AG04450 (cell line): ENCODE data around the gene ARHGAP45. TPM values are rescaled to one million over a fixed set of nuclear protein-coding genes. Genes with fewer than 3 reads are reported as not detected.

Experiments
- CTCF ChIA-PET: fragments of 300-600, 350-600 bp; formaldehyde crosslinking; extraction: SDS; loops from one replicate; lab custom pipeline; 2022; ENCODE audit warnings: antibody characterized with exemption, inconsistent platforms; lab: Charles Lee
- POLR2A ChIA-PET: fragments of 350-600 bp; formaldehyde crosslinking; extraction: SDS; loops from one replicate; lab custom pipeline; 2021; ENCODE audit warnings: antibody characterized with exemption, inconsistent platforms; lab: Yijun Ruan, JAX
- DNase-seq: peaks from one replicate; pipeline ENCODE4 v3.0.0-alpha.2; 2011; ENCODE audit warnings: low read depth, low spot score
- H3K27ac ChIP-seq: one replicate; pipeline ENCODE4 v1.5.1; 2012; ENCODE audit warnings: low read depth, low read length, control low read depth
- H3K27me3 ChIP-seq: one replicate; pipeline ENCODE4 v1.6.0; 2012; ENCODE audit warnings: low read length; ENCODE audit not compliant: control insufficient read depth, insufficient read depth
- H3K4me3 ChIP-seq: 2 replicates; pipeline ENCODE4 v1.5.1; 2011; ENCODE audit warnings: mild to moderate bottlenecking, low read depth, low read length, control low read depth
- H3K9me3 ChIP-seq: 2 replicates; pipeline ENCODE4 v1.5.1; 2012; ENCODE audit warnings: low read length; ENCODE audit not compliant: control insufficient read depth, insufficient read depth
- polyA plus RNA-seq: library from polyadenylated mRNA; depleted of rRNA; stranded (reverse); fragments of >200 nt; gene quantifications from 2 replicates; pipeline ENCODE4 v1.2.3, GENCODE V29; 2011
- TF ChIP-seq, protein P1 (sequence below): IDR thresholded peaks from 2 replicates; pipeline ENCODE4 v1.5.1; 2011; ENCODE audit warnings: low read depth, low read length, control low read depth, inconsistent platforms

Gene ARHGAP45
- polyA plus RNA-seq, 1 experiment: 0.36 TPM

DNA sequence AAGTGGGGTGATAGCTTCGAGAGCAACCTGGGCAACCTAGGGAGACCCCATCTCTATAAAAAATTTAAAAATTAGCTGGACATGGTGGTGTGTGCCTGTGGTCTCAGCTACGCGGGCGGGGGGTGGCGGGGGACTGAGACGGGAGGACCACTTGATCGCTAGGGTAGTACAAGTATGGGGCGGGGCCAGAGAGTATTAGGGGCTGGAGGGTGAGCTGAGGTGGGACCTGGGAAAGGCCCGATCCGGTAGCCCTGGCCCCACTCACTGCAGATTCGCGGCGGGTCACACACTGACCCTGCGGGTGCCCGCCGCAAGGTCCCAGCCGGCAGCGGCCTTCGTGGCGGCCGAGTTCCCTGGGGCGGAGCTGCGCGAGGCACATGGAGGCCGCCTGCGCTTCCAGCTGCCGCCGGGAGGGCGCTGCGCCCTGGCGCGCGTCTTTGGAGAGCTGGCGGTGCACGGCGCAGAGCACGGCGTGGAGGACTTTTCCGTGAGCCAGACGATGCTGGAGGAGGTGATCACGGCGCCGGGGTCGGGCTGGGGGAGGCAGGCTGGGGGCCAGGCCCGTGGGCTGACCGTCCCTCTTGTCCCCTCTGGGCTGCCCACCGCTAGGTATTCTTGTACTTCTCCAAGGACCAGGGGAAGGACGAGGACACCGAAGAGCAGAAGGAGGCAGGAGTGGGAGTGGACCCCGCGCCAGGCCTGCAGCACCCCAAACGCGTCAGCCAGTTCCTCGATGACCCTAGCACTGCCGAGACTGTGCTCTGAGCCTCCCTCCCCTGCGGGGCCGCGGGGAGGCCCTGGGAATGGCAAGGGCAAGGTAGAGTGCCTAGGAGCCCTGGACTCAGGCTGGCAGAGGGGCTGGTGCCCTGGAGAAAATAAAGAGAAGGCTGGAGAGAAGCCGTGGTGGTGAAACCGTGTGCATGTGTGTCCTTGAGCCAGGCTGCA, 2.0 kb upstream of the ARHGAP45 start:
- DNase-seq: no peak
- ChIA-PET POLR2A (interaction anchor here (1.0 kb wide), 2 partner anchors 11 to 20 kb away, joined by 3 to 5 read pairs; no protein-coding TSS in a partner anchor), CTCF (interaction anchor here (0.6 to 1.1 kb wide), 4 partner anchors 11 to 130 kb away, joined by 3 to 6 read pairs (median 4); no protein-coding TSS in a partner anchor)
- TF ChIP-seq, protein P1, sequence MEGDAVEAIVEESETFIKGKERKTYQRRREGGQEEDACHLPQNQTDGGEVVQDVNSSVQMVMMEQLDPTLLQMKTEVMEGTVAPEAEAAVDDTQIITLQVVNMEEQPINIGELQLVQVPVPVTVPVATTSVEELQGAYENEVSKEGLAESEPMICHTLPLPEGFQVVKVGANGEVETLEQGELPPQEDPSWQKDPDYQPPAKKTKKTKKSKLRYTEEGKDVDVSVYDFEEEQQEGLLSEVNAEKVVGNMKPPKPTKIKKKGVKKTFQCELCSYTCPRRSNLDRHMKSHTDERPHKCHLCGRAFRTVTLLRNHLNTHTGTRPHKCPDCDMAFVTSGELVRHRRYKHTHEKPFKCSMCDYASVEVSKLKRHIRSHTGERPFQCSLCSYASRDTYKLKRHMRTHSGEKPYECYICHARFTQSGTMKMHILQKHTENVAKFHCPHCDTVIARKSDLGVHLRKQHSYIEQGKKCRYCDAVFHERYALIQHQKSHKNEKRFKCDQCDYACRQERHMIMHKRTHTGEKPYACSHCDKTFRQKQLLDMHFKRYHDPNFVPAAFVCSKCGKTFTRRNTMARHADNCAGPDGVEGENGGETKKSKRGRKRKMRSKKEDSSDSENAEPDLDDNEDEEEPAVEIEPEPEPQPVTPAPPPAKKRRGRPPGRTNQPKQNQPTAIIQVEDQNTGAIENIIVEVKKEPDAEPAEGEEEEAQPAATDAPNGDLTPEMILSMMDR: peak; percentile 68
- Histone ChIP-seq H3K4me3 (no peak overlapping the region), H3K27ac (no peak overlapping the region), H3K27me3 (peaks cover 22% of the 10 kb centered on the region), H3K9me3 (peaks cover 33% of the 10 kb centered on the region; the same call in 1 of the 2 replicates)

DNA sequence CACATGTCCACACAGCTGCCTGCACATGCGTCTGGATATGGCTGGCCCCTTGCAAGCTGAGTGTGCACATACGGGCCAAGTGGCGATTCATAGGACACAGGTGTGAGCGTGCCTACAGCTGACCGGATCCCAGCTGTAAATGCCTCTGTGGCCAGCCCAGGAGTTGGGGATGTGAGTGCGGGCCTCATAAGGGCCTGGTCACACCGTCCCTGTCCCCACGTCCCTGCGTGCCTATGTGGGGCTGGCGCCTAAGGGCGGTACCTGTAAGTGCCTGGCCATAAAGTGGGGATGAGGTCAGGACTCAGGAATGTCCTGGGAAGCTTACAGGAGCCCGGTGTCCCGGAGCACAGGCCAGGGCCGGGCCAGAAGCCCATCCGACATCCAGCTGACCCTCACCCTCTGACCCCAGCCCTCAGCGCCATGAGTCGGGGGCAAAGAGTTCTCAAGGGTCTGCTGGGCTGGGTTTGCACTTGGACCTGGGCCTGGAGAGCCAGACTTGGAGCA, 1.3 kb upstream of the ARHGAP45 start:
- no peak for DNase-seq
- TF ChIP-seq, protein P1: no peak
- ChIA-PET POLR2A (no interaction called here), CTCF (interaction anchor here (0.7 kb wide), 1 partner anchor 129 kb away, joined by 6 read pairs; no protein-coding TSS in a partner anchor)
- H3K4me3 ChIP-seq: no peak overlapping the region
- H3K9me3 ChIP-seq: peaks cover 31% of the 10 kb centered on the region; the same call in 1 of the 2 replicates
- no peak overlapping the region for H3K27ac ChIP-seq
- H3K27me3 ChIP-seq: peaks cover 26% of the 10 kb centered on the region

DNA sequence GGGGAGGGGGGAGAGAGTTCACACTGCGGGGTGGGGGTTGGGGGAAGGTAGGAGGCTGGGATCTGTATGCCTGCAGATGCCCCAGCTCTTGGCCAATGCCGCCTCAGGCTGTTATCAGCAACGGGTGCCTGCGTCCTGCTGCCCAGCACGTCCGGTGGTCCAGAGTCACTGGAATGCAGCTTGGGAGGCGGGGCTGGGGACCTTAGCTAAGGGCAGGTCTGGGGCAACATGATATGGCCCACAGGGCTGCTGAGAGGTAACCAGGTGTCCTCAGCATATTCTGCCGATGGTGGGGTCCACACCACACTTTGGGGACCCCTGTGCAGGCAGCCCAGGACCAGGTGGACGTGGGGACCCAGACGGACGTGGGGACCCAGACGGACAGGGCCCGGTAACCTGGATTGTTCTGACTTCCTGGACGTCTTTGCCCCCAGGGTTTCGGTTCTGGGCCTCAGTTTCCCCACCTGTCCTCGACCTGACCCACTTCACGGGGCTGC, 668 bp upstream of the ARHGAP45 start:
- no peak overlapping the region for H3K4me3 ChIP-seq
- ChIA-PET CTCF (no interaction called here), POLR2A (no interaction called here)
- H3K27ac ChIP-seq: no peak overlapping the region
- peaks cover 31% of the 10 kb centered on the region for H3K27me3 ChIP-seq
- peaks cover 31% of the 10 kb centered on the region; the same call in 1 of the 2 replicates for H3K9me3 ChIP-seq
- no peak for DNase-seq
- TF ChIP-seq, protein P1: no peak

DNA sequence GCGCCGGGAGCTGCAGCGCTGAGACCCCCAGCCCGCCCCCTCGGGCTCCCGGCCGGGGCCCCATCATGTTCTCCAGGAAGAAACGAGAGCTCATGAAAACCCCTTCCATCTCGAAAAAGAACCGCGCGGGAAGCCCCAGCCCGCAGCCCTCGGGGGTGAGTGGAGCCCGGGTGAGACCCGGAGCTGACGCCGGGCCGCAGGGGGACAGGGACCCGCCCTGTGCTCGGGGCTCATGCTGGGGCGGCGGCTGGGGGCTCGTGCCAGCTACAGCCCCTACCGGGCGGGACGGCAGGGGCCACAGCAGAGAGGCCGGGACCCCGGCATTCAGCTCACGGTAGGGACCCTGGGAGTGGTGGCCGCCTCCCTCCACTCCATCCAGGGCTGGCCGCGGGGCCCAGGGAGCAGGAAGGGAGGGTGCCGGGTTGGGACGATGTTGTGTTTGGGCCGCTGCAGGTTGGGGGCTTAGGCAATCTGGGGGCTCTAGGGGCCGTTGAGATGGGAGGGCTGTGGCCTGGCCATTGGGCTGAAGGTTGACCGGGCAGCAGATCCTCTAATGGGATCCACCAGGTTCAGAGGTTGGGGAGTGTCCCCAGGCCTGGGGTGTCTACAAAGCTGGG, 482 bp downstream of the ARHGAP45 start:
- POLR2A ChIA-PET: interaction anchor here (0.5 to 0.7 kb wide), 2 partner anchors 149 to 201 kb away, joined by 3 to 4 read pairs; partner anchors contain the start of gene CIRBP
- CTCF ChIA-PET: no interaction called here
- Histone ChIP-seq H3K4me3 (peak overlapping the region; percentile 32; the same call in 1 of the 2 replicates), H3K27me3 (peaks cover 31% of the 10 kb centered on the region), H3K27ac (no peak overlapping the region), H3K9me3 (peaks cover 22% of the 10 kb centered on the region; the same call in 1 of the 2 replicates)
- TF ChIP-seq, protein P1: no peak
- no peak for DNase-seq
